HL-60/S4 (cell line): ENCODE results near the gene VWA8.
"Not testable (repeated sequence)": the region's sequence is repeated elsewhere in the genome, so short reads cannot be mapped to it uniquely, and the experiment has no call there.

Experiments used
- in situ Hi-C: fragments of 300-500 bp; cut with MboI; formaldehyde crosslinking; loops from 2 replicates; pipeline ENCODE4 v1.14.3; 2022; ENCODE audit warnings: low sequenced_read_pairs

Gene VWA8

DNA sequence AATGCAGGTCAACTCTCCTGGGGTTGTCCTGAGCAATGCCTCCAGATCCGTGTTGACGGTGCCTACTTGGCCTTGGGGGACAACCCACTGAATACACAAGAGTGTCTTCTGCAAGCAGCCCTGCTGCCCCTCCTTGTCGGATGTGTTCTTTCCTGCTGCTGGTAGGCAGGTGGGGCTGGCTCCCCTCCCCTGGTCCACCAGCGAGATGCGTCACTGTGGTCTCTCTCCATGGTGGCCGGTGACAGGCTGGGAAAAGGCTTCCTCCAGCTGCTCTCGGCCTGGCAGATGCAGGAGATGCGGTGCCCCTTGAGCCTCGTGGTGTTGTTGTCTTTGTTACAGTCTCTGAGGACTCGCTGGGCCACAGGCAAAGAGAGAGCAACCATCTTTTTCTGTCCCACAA lies 418.6 kb downstream of the VWA8 start:
- in situ Hi-C loops = no loop called here

GRCh38 chr13:41541142-41541938 lies 419.6 kb downstream of the VWA8 start:
- in situ Hi-C loops = no loop called here

DNA sequence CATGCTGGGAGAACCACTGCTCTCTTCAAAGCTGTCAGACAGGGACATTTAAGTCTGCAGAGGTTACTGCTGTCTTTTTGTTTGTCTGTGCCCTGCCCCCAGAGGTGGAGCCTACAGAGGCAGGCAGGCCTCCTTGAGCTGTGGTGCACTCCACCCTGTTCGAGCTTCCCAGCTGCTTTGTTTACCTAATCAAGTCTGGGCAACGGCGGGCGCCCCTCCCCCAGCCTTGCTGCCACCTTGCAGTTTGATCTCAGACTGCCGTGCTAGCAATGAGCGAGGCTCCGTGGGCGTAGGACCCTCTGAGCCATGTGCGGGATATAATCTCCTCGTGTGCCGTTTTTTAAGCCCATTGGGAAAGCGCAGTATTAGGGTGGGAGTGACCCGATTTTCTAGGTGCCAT lies 420.7 kb downstream of the VWA8 start:
- in situ Hi-C loops = not testable (repeated sequence)

- in situ Hi-C loops = no loop called here
Observed at GRCh38 chr13:41533266-41534052, 427.4 kb downstream of the VWA8 start.

DNA sequence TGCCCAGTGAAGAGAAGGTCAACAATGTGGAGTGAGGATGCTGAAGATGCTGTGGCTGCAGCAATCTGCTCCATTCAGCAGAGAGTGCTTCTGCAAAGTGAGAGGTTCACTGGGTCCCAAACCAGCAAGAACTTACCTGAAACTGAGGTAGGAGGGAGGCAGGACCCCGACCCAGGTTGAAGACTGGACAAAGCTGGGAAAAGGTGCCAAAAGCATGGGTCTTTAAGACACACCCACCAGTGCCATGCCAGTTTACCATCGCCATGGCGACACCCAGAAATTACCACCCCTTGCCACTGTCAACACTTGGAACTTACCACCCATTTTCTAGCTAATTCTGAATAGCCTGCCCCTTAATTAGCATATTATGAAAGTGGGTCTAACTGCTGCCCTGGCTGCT lies 432.9 kb downstream of the VWA8 start:
- in situ Hi-C loops = no loop called here

- in situ Hi-C loops = no loop called here
Observed at GRCh38 chr13:41520660-41521630, 440.0 kb downstream of the VWA8 start.

- in situ Hi-C loops = no loop called here
Observed at GRCh38 chr13:41520016-41520659, 440.8 kb downstream of the VWA8 start.
